HEK293 (cell line): ENCODE results near the gene ITGB3.

ENCODE experiments used
- CTCF ChIA-PET: fragments of 350-600 bp; formaldehyde crosslinking; extraction: SDS; loops from one replicate; lab custom pipeline; 2021; ENCODE audit warnings: antibody characterized with exemption; lab: Yijun Ruan, JAX
- POLR2A ChIA-PET: fragments of 300-600 bp; formaldehyde crosslinking; extraction: SDS; loops from one replicate; lab custom pipeline; 2020; ENCODE audit warnings: antibody characterized with exemption, inconsistent platforms; lab: Yijun Ruan, JAX
- H3K27ac ChIP-seq: fragments of 200-500 bp; sonication (Bioruptor generic); 2 replicates; pipeline ENCODE4 v1.5.1; 2014; ENCODE audit warnings: low read depth, low read length, control low read depth, inconsistent platforms; ENCODE audit errors: extremely low read depth
- H3K36me3 ChIP-seq, 2 experiments: fragments of 200-500 bp in 1 of 2; sonication (Bioruptor generic) in 1 of 2; 1 replicate in 1 of 2; 2 replicates in 1 of 2; pipeline ENCODE4 v1.5.1; 2014 to 2017; ENCODE audit warnings: inconsistent platforms in 2 of 2, low read length in 2 of 2; ENCODE audit not compliant: control insufficient read depth in 2 of 2, insufficient read depth in 1 of 2
- H3K4me1 ChIP-seq: fragments of 200-500 bp; sonication (Bioruptor generic); 2 replicates; pipeline ENCODE4 v1.5.1; 2014; ENCODE audit warnings: mild to moderate bottlenecking, low read length, inconsistent platforms; ENCODE audit not compliant: control insufficient read depth, insufficient read depth
- H3K4me3 ChIP-seq: 2 replicates; pipeline ENCODE4 v1.5.1; 2011; ENCODE audit warnings: low read depth, mild to moderate bottlenecking, control low read depth, low read length, moderate library complexity
- H3K9me3 ChIP-seq: fragments of 200-500 bp; sonication (Bioruptor generic); 2 replicates; pipeline ENCODE4 v1.5.1; 2014; ENCODE audit warnings: low read depth, low read length, inconsistent platforms; ENCODE audit not compliant: control insufficient read depth, insufficient read depth
- EGR2 ChIP-seq: fragments of 450-650 bp; formaldehyde crosslinking; IDR thresholded peaks from 2 replicates; pipeline ENCODE4 v1.5.1; 2016; ENCODE audit warnings: low read depth, missing biosample characterization, missing genetic modification characterization
- HIC1 ChIP-seq: fragments of 450-650 bp; formaldehyde crosslinking; IDR thresholded peaks from 2 replicates; pipeline ENCODE4 v1.5.1; 2016; ENCODE audit warnings: missing biosample characterization, missing genetic modification characterization
- HOXC10 ChIP-seq: sonication (generic); formaldehyde crosslinking; IDR thresholded peaks from 2 replicates; pipeline ENCODE4 v1.8.1; 2023; ENCODE audit warnings: mild to moderate bottlenecking, missing genetic modification reagents
- KLF7 ChIP-seq: fragments of 450-650 bp; formaldehyde crosslinking; IDR thresholded peaks from 2 replicates; pipeline ENCODE4 v1.5.1; 2016; ENCODE audit warnings: missing biosample characterization, missing genetic modification characterization, borderline replicate concordance
- MYNN ChIP-seq: fragments of 450-650 bp; formaldehyde crosslinking; IDR thresholded peaks from 2 replicates; pipeline ENCODE4 v1.5.1; 2016; ENCODE audit warnings: missing biosample characterization, missing genetic modification characterization, borderline replicate concordance
- OSR2 ChIP-seq: fragments of 450-650 bp; formaldehyde crosslinking; IDR thresholded peaks from 2 replicates; pipeline ENCODE4 v1.5.1; 2016; ENCODE audit warnings: missing biosample characterization, missing genetic modification characterization
- RBAK ChIP-seq: fragments of 450-650 bp; formaldehyde crosslinking; IDR thresholded peaks from 2 replicates; pipeline ENCODE4 v1.5.1; 2016; ENCODE audit warnings: missing biosample characterization, missing genetic modification characterization
- ZBTB6 ChIP-seq: fragments of 450-650 bp; formaldehyde crosslinking; IDR thresholded peaks from 2 replicates; pipeline ENCODE4 v1.5.1; 2017; ENCODE audit warnings: missing biosample characterization, missing genetic modification characterization
- ZBTB8A ChIP-seq: fragments of 450-650 bp; formaldehyde crosslinking; IDR thresholded peaks from 2 replicates; pipeline ENCODE4 v1.5.1; 2016; ENCODE audit warnings: missing biosample characterization, missing genetic modification characterization
- ZNF121 ChIP-seq: fragments of 450-650 bp; formaldehyde crosslinking; IDR thresholded peaks from 2 replicates; pipeline ENCODE4 v1.5.1; 2016; ENCODE audit warnings: missing biosample characterization, missing genetic modification characterization
- ZNF140 ChIP-seq: fragments of 450-650 bp; formaldehyde crosslinking; IDR thresholded peaks from 2 replicates; pipeline ENCODE4 v1.5.1; 2016; ENCODE audit warnings: missing biosample characterization, missing genetic modification characterization
- ZNF157 ChIP-seq: fragments of 450-650 bp; formaldehyde crosslinking; IDR thresholded peaks from 2 replicates; pipeline ENCODE4 v1.5.1; 2016; ENCODE audit warnings: missing biosample characterization, missing genetic modification characterization
- ZNF175 ChIP-seq: fragments of 450-650 bp; formaldehyde crosslinking; IDR thresholded peaks from 2 replicates; pipeline ENCODE4 v1.5.1; 2016; ENCODE audit warnings: missing biosample characterization, missing genetic modification characterization
- ZNF239 ChIP-seq: fragments of 450-650 bp; formaldehyde crosslinking; IDR thresholded peaks from 2 replicates; pipeline ENCODE4 v1.5.1; 2016; ENCODE audit warnings: missing biosample characterization, missing genetic modification characterization
- ZNF280C ChIP-seq: fragments of 450-650 bp; formaldehyde crosslinking; IDR thresholded peaks from 2 replicates; pipeline ENCODE4 v1.5.1; 2016; ENCODE audit warnings: missing biosample characterization, missing genetic modification characterization
- ZNF292 ChIP-seq: fragments of 450-650 bp; formaldehyde crosslinking; IDR thresholded peaks from 2 replicates; pipeline ENCODE4 v1.5.1; 2016; ENCODE audit warnings: low read depth, missing biosample characterization, missing genetic modification characterization, borderline replicate concordance
- ZNF354C ChIP-seq: fragments of 450-650 bp; formaldehyde crosslinking; IDR thresholded peaks from 2 replicates; pipeline ENCODE4 v1.5.1; 2016; ENCODE audit warnings: missing biosample characterization, missing genetic modification characterization, low read depth, borderline replicate concordance
- ZNF423 ChIP-seq: fragments of 450-650 bp; formaldehyde crosslinking; IDR thresholded peaks from 2 replicates; pipeline ENCODE4 v1.5.1; 2016; ENCODE audit warnings: missing biosample characterization, missing genetic modification characterization
- ZNF501 ChIP-seq: fragments of 450-650 bp; formaldehyde crosslinking; IDR thresholded peaks from 2 replicates; pipeline ENCODE4 v1.5.1; 2016; ENCODE audit warnings: missing biosample characterization, missing genetic modification characterization
- ZNF558 ChIP-seq: fragments of 450-650 bp; formaldehyde crosslinking; IDR thresholded peaks from 2 replicates; pipeline ENCODE4 v1.5.1; 2016; ENCODE audit warnings: missing biosample characterization, missing genetic modification characterization
- ZNF610 ChIP-seq: fragments of 450-650 bp; formaldehyde crosslinking; IDR thresholded peaks from 2 replicates; pipeline ENCODE4 v1.5.1; 2016; ENCODE audit warnings: missing biosample characterization, missing genetic modification characterization, borderline replicate concordance
- ZNF658 ChIP-seq: fragments of 450-650 bp; formaldehyde crosslinking; IDR thresholded peaks from 2 replicates; pipeline ENCODE4; 2016; ENCODE audit warnings: missing biosample characterization, missing genetic modification characterization
- ZNF677 ChIP-seq: fragments of 450-650 bp; IDR thresholded peaks from 2 replicates; pipeline ENCODE4 v1.5.0; 2018; ENCODE audit warnings: missing biosample characterization, mild to moderate bottlenecking, missing genetic modification characterization, moderate library complexity
- ZNF704 ChIP-seq: fragments of 450-650 bp; formaldehyde crosslinking; IDR thresholded peaks from 2 replicates; pipeline ENCODE4 v1.5.1; 2016; ENCODE audit warnings: missing biosample characterization, missing genetic modification characterization
- ZNF76 ChIP-seq: fragments of 450-650 bp; formaldehyde crosslinking; IDR thresholded peaks from 2 replicates; pipeline ENCODE4; 2016; ENCODE audit warnings: low read depth, missing biosample characterization, missing genetic modification characterization, borderline replicate concordance
- ZNF776 ChIP-seq: fragments of 450-650 bp; formaldehyde crosslinking; IDR thresholded peaks from 2 replicates; pipeline ENCODE4 v1.5.0; 2017; ENCODE audit warnings: missing biosample characterization, missing genetic modification characterization, borderline replicate concordance
- ZNF830 ChIP-seq: fragments of 450-650 bp; IDR thresholded peaks from 2 replicates; pipeline ENCODE4 v1.5.0; 2018; ENCODE audit warnings: missing biosample characterization, missing genetic modification characterization, low read depth, mild to moderate bottlenecking, moderate library complexity
- ZSCAN5A ChIP-seq: fragments of 450-650 bp; formaldehyde crosslinking; IDR thresholded peaks from 2 replicates; pipeline ENCODE4 v1.5.1; 2016; ENCODE audit warnings: missing biosample characterization, missing genetic modification characterization

The ITGB3 gene

GRCh38 chr17:47253541-47254402 lies at the start of gene ITGB3:
Gene ITGB3, plus strand, starts transcription at chr17:47253827. Its CDS starts 35 bp downstream, at chr17:47253862.
- ChIA-PET POLR2A (interaction anchor here (1.0 to 1.3 kb wide), 3 partner anchors 22 to 59 kb away, joined by 3 to 5 read pairs (median 3); no protein-coding TSS in a partner anchor), CTCF (interaction anchor here (0.7 to 5.3 kb wide), 2 partner anchors 28 to 62 kb away, joined by 3 to 26 read pairs; no protein-coding TSS in a partner anchor)
- H3K4me1 ChIP-seq: no peaks in the 10 kb centered on the region; the same call in 1 of the 2 replicates
- H3K4me3 ChIP-seq: peak within 1 kb of the TSS; percentile 65
- no peaks in the 10 kb centered on the region for H3K9me3 ChIP-seq
- peak within 1 kb of the TSS; percentile 27; the same call in 1 of the 2 replicates for H3K27ac ChIP-seq
- H3K36me3 ChIP-seq: no peaks in the 10 kb centered on the region
- TF ChIP-seq HIC1 (tag by site-specific recombination): no peak
- peak; percentile 95 for TF ChIP-seq ZBTB8A
- no peak for TF ChIP-seq ZNF292 (tag by site-specific recombination)
- no peak for TF ChIP-seq HOXC10 (CRISPR knock-in tag)
- peak; percentile 42 for TF ChIP-seq EGR2 (tag by site-specific recombination)
- no peak for TF ChIP-seq ZNF280C
- no peak for TF ChIP-seq ZNF830 (tag by site-specific recombination)
- no peak for TF ChIP-seq RBAK (tag by site-specific recombination)
- TF ChIP-seq ZNF121 (tag by site-specific recombination): 0 out of 2 replicates have a peak, but pooled peaks have one; percentile 47
- TF ChIP-seq ZNF157 (tag by site-specific recombination): no peak
- no peak for TF ChIP-seq ZNF501
- TF ChIP-seq ZNF423 (tag by site-specific recombination): no peak; the same call in 1 of the 2 replicates
- no peak for TF ChIP-seq ZNF658 (tag by site-specific recombination)
- no peak for TF ChIP-seq ZNF354C (tag by site-specific recombination)
- TF ChIP-seq MYNN (tag by site-specific recombination): no peak
- TF ChIP-seq ZSCAN5A (tag by site-specific recombination): no peak
- no peak for TF ChIP-seq ZNF239 (tag by site-specific recombination)
- TF ChIP-seq KLF7: no peak
- TF ChIP-seq ZNF76 (tag by site-specific recombination): peak; percentile 71; the same call in 1 of the 2 replicates
- no peak for TF ChIP-seq ZBTB6
- peak; percentile 19; the same call in 1 of the 2 replicates for TF ChIP-seq OSR2 (tag by site-specific recombination)
- TF ChIP-seq ZNF776: no peak
- TF ChIP-seq ZNF175 (tag by site-specific recombination): no peak
- TF ChIP-seq ZNF140: no peak
- no peak for TF ChIP-seq ZNF610 (tag by site-specific recombination)
- TF ChIP-seq ZNF677 (tag by site-specific recombination): no peak
- no peak for TF ChIP-seq ZNF704
- TF ChIP-seq ZNF558 (tag by site-specific recombination): no peak
